Measurements from ENCODE around the gene BRSK1. TPM values are rescaled to one million over a fixed set of nuclear protein-coding genes. Genes with fewer than 3 reads are reported as not detected.
A peak's percentile ranks its signal among the peaks of the same experiment; 100 is the strongest.

BRSK1 gene
- total RNA-seq, 1 experiment from 2014 or later: 8.7 TPM

DNA sequence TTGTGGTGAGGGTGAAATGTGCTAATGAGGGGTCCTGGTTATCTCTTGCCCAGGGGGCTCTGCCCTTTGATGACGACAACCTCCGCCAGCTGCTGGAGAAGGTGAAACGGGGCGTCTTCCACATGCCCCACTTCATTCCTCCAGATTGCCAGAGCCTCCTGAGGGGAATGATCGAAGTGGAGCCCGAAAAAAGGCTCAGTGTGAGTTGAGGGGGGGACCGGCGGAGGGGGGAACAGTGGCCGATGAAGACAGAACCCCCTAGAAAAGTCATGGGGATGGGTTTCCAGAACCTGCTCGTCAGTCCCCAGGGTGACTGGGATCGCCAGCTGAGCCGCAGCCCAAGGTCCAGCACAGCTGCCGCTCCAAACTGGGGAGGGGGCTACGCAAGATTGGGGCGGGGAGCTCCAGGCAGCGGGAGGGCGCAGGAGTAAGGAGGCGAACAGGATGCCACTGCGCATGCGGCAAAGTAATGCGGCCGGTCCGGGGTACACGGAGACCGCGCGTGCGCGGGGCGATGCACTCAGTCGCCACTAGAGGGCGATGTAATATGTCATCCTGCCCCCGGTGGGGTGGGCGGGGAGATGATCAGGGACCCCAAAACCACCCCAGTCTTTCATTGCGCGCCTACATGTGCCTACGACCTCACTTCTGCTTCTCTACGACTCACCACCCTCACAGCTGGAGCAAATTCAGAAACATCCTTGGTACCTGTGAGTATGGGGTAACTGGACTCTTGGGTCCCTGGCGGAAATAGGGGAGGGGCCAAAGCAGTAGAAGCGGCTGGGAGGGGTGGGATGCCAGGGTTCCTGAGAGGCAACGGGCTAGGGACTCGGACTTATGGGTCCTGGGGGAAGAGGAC lies 17.9 kb downstream of the BRSK1 start:
- Histone ChIP-seq H3K9me2 (replicated peaks; ENCODE audit: low read length) (no peaks in the 10 kb centered on the region), H3K27me3 (ENCODE audit: low read length) (no peaks in the 10 kb centered on the region), H3K4me2 (ENCODE audit: low read length) (peak overlapping the region; percentile 82), H3K4me1 (ENCODE audit: insufficient read depth, low read length) (peaks cover 7% of the 10 kb centered on the region; the same call in 1 of the 2 replicates), H3K9me3 (ENCODE audit: low read length) (no peaks in the 10 kb centered on the region), H3K4me3 (ENCODE audit: low read length) (peak overlapping the region; percentile 57), H3K27ac (ENCODE audit: low read length) (no peak overlapping the region), H3K79me2 (ENCODE audit: low read length) (no peaks in the 10 kb centered on the region), H3K9ac (ENCODE audit: low read length) (peak overlapping the region; percentile 41), H3K36me3 (ENCODE audit: low read depth, low read length) (no peaks in the 10 kb centered on the region), H3F3A (ENCODE audit: low read length, unreplicated experiment) (no peaks in the 10 kb centered on the region), H4K20me1 (ENCODE audit: low read length) (no peaks in the 10 kb centered on the region), H2AFZ (ENCODE audit: low read length) (peak overlapping the region; percentile 89)
- ATAC-seq (peak; percentile 87), DNase-seq (peak; percentile 91)
- TF ChIP-seq, protein P1, sequence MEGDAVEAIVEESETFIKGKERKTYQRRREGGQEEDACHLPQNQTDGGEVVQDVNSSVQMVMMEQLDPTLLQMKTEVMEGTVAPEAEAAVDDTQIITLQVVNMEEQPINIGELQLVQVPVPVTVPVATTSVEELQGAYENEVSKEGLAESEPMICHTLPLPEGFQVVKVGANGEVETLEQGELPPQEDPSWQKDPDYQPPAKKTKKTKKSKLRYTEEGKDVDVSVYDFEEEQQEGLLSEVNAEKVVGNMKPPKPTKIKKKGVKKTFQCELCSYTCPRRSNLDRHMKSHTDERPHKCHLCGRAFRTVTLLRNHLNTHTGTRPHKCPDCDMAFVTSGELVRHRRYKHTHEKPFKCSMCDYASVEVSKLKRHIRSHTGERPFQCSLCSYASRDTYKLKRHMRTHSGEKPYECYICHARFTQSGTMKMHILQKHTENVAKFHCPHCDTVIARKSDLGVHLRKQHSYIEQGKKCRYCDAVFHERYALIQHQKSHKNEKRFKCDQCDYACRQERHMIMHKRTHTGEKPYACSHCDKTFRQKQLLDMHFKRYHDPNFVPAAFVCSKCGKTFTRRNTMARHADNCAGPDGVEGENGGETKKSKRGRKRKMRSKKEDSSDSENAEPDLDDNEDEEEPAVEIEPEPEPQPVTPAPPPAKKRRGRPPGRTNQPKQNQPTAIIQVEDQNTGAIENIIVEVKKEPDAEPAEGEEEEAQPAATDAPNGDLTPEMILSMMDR (conservative IDR thresholded peaks at IDR 0.05; ENCODE audit: low read depth, low read length): peak; percentile 97
- no peak for TF ChIP-seq EZH2 (IDR thresholded peaks at IDR 0.05; ENCODE audit: low read length, unreplicated experiment)
- TSS peak; percentile 74 for BruUV-seq (replicated peaks)
- intact Hi-C loops (cut with micrococcal nuclease): loop anchor here (1.0 to 5.0 kb wide), 3 partner anchors 25 to 71 kb away; partner anchors contain the start of genes IL11 and KMT5C
- CTCF ChIA-PET: interaction anchor here (0.5 to 1.3 kb wide), 5 partner anchors 37 to 99 kb away, joined by 3 to 5 read pairs (median 4); partner anchors contain the start of gene KMT5C
- POLR2A ChIA-PET (ENCODE audit: unreplicated experiment): no interaction called here

DNA sequence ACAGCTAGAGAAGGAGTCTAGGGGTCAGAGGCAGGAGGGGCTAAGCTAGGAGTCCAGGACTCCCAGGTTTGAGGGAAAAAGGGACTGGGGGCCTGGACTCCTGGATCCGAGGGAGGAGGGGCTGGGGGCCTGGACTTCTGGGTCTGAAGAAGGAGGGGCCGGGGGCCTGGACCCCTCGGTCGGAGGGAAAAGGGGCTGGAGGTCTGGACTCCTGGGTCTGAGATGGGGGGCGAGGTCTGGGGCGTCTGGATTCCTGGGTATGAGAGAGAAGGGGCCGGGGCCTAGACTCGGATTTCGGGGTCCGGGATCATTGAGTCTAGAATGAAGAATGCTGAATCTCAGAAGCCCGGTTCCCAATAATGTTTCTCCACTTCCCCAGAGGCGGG lies 18.5 kb downstream of the BRSK1 start:
- no TSS peak for BruUV-seq (replicated peaks)
- POLR2A ChIA-PET (ENCODE audit: unreplicated experiment): no interaction called here
- Histone ChIP-seq H3K27me3 (ENCODE audit: low read length) (no peaks in the 10 kb centered on the region), H3K4me3 (ENCODE audit: low read length) (peak overlapping the region; percentile 57; the same call in 1 of the 2 replicates), H3K79me2 (ENCODE audit: low read length) (no peaks in the 10 kb centered on the region), H3K9me2 (replicated peaks; ENCODE audit: low read length) (no peaks in the 10 kb centered on the region), H3K4me2 (ENCODE audit: low read length) (peak overlapping the region; percentile 82), H3K27ac (ENCODE audit: low read length) (no peak overlapping the region), H3K4me1 (ENCODE audit: insufficient read depth, low read length) (peaks cover 7% of the 10 kb centered on the region; the same call in 1 of the 2 replicates), H3F3A (ENCODE audit: low read length, unreplicated experiment) (no peaks in the 10 kb centered on the region), H3K9ac (ENCODE audit: low read length) (no peak overlapping the region), H2AFZ (ENCODE audit: low read length) (peak overlapping the region; percentile 89), H4K20me1 (ENCODE audit: low read length) (no peaks in the 10 kb centered on the region), H3K9me3 (ENCODE audit: low read length) (no peaks in the 10 kb centered on the region), H3K36me3 (ENCODE audit: low read depth, low read length) (no peaks in the 10 kb centered on the region)
- TF ChIP-seq, protein P1 (conservative IDR thresholded peaks at IDR 0.05; ENCODE audit: low read depth, low read length): no peak
- TF ChIP-seq EZH2 (IDR thresholded peaks at IDR 0.05; ENCODE audit: low read length, unreplicated experiment) (no peak), EZH2phosphoT487 (IDR thresholded peaks at IDR 0.05; ENCODE audit: borderline replicate concordance, low read length) (no peak)
- intact Hi-C loops (cut with micrococcal nuclease): loop anchor here (1.0 to 5.0 kb wide), 3 partner anchors 24 to 70 kb away; partner anchors contain the start of genes IL11 and KMT5C
- DNase-seq: no peak
- ATAC-seq: no peak
- CTCF ChIA-PET: interaction anchor here (0.7 kb wide), 1 partner anchor 37 kb away, joined by 5 read pairs; the partner anchor contains the start of gene KMT5C

DNA sequence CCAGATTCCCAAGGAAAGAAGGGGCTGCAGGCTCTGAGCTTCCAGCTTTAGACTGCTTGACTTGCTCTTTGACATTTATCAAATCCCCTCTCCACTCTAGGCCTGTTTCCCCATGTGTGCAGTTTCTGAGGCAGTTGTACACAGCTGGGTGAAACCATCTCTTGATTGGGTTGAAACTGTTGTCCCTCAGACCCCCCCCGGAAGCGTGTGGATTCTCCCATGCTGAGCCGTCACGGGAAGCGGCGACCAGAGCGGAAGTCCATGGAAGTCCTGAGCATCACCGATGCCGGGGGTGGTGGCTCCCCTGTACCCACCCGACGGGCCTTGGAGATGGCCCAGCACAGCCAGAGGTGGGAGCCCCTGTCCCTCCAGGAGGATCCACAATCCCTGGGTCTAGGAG lies 19.7 kb downstream of the BRSK1 start:
- POLR2A ChIA-PET (ENCODE audit: unreplicated experiment): no interaction called here
- H3K9ac ChIP-seq (ENCODE audit: low read length): no peak overlapping the region
- ATAC-seq: no peak
- no peak overlapping the region for H2AFZ ChIP-seq (ENCODE audit: low read length)
- no peak for TF ChIP-seq EZH2 (IDR thresholded peaks at IDR 0.05; ENCODE audit: low read length, unreplicated experiment)
- TF ChIP-seq, protein P1 (conservative IDR thresholded peaks at IDR 0.05; ENCODE audit: low read depth, low read length): no peak
- no peak for TF ChIP-seq EZH2phosphoT487 (IDR thresholded peaks at IDR 0.05; ENCODE audit: borderline replicate concordance, low read length)
- no peaks in the 10 kb centered on the region for H3K9me2 ChIP-seq (replicated peaks; ENCODE audit: low read length)
- CTCF ChIA-PET: no interaction called here
- H3F3A ChIP-seq (ENCODE audit: low read length, unreplicated experiment): no peaks in the 10 kb centered on the region
- H3K27me3 ChIP-seq (ENCODE audit: low read length): no peaks in the 10 kb centered on the region
- H3K4me3 ChIP-seq (ENCODE audit: low read length): no peak overlapping the region
- H4K20me1 ChIP-seq (ENCODE audit: low read length): no peaks in the 10 kb centered on the region
- no peak overlapping the region for H3K4me2 ChIP-seq (ENCODE audit: low read length)
- H3K4me1 ChIP-seq (ENCODE audit: insufficient read depth, low read length): peaks cover 7% of the 10 kb centered on the region; the same call in 1 of the 2 replicates
- H3K36me3 ChIP-seq (ENCODE audit: low read depth, low read length): no peaks in the 10 kb centered on the region
- intact Hi-C loops (cut with micrococcal nuclease): loop anchor here (2.0 to 5.0 kb wide), 2 partner anchors 23 to 69 kb away; partner anchors contain the start of gene IL11
- H3K79me2 ChIP-seq (ENCODE audit: low read length): no peaks in the 10 kb centered on the region
- H3K9me3 ChIP-seq (ENCODE audit: low read length): no peaks in the 10 kb centered on the region
- DNase-seq: no peak
- H3K27ac ChIP-seq (ENCODE audit: low read length): no peak overlapping the region
- no TSS peak for BruUV-seq (replicated peaks)

Measured in PC-3 (cell line).